ENCODE data around the gene GPR153.

DNA sequence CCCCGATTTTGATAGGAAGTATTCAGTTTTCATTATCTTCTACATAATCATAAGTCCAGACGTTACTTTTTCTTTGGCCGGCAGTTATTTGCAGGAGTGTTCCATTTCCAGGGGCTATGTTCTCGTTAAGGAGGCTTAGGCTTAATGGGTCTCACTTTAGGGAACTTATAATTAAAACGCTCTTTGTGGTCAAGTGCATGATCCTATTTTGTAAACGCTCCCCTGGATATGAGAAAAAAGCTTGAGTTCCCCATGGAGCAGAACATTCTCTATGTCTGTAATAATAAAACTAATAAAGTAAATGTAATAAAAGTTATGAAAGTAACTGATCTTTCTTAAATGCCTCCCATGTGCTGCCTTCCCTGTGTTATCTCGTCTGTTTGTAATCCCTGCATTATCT is 48.7 kb upstream of the GPR153 start:
- TF ChIP-seq PRDM15 (CRISPR knock-in tag; IDR thresholded peaks at IDR 0.05) (no peak), CTCF (CRISPR knock-in tag; IDR thresholded peaks at IDR 0.05) (no peak), ARNT (IDR thresholded peaks at IDR 0.05) (no peak), NFYB (CRISPR knock-in tag; IDR thresholded peaks at IDR 0.05) (no peak), HNF1A (IDR thresholded peaks at IDR 0.05; ENCODE audit: low read depth) (no peak), HNF1A (CRISPR knock-in tag; IDR thresholded peaks at IDR 0.05; ENCODE audit: borderline replicate concordance) (no peak), CCAR2 (optimal IDR thresholded peaks at IDR 0.05; ENCODE audit: low read depth, low read length) (no peak), TBP (CRISPR knock-in tag; IDR thresholded peaks at IDR 0.05) (no peak), NR2F6 (IDR thresholded peaks at IDR 0.05) (no peak), NR2F6 (CRISPR knock-in tag; IDR thresholded peaks at IDR 0.05) (no peak)
- TF ChIP-seq, protein P1, sequence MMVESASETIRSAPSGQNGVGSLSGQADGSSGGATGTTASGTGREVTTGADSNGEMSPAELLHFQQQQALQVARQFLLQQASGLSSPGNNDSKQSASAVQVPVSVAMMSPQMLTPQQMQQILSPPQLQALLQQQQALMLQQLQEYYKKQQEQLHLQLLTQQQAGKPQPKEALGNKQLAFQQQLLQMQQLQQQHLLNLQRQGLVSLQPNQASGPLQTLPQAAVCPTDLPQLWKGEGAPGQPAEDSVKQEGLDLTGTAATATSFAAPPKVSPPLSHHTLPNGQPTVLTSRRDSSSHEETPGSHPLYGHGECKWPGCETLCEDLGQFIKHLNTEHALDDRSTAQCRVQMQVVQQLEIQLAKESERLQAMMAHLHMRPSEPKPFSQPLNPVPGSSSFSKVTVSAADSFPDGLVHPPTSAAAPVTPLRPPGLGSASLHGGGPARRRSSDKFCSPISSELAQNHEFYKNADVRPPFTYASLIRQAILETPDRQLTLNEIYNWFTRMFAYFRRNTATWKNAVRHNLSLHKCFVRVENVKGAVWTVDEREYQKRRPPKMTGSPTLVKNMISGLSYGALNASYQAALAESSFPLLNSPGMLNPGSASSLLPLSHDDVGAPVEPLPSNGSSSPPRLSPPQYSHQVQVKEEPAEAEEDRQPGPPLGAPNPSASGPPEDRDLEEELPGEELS (CRISPR knock-in tag; IDR thresholded peaks at IDR 0.05): no peak
- TF ChIP-seq, protein P2, sequence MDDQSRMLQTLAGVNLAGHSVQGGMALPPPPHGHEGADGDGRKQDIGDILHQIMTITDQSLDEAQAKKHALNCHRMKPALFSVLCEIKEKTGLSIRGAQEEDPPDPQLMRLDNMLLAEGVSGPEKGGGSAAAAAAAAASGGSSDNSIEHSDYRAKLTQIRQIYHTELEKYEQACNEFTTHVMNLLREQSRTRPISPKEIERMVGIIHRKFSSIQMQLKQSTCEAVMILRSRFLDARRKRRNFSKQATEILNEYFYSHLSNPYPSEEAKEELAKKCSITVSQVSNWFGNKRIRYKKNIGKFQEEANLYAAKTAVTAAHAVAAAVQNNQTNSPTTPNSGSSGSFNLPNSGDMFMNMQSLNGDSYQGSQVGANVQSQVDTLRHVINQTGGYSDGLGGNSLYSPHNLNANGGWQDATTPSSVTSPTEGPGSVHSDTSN (CRISPR knock-in tag; IDR thresholded peaks at IDR 0.05; ENCODE audit: borderline replicate concordance): no peak

Measured in HepG2 (cell line).